Inferior parietal cortex (tissue), 1 donor: ENCODE results near the gene FAM174C.
"Not testable (repeated sequence)": the region's sequence is repeated elsewhere in the genome, so short reads cannot be mapped to it uniquely, and the experiment has no call there.

Source experiments
- DNase-seq: peaks from one replicate; pipeline ENCODE4 v3.0.0-alpha.2; 2016; ENCODE audit errors: extremely low spot score

Gene FAM174C

GRCh38 chr19:1300744-1301490 is 25.6 kb downstream of the FAM174C start:
- DNase-seq = no peak

GRCh38 chr19:1302533-1303239 is 27.4 kb downstream of the FAM174C start:
- DNase-seq = peak; percentile 55

- no peak for DNase-seq
Measured at GRCh38 chr19:1304197-1304924, 29.0 kb downstream of the FAM174C start.

GRCh38 chr19:1305354-1305753 is 30.0 kb downstream of the FAM174C start:
- DNase-seq = not testable (repeated sequence)

GRCh38 chr19:1307320-1307719 is 32.0 kb downstream of the FAM174C start:
- no peak for DNase-seq

GRCh38 chr19:1307755-1308303 is 32.5 kb downstream of the FAM174C start:
- no peak for DNase-seq

GRCh38 chr19:1308718-1309117 is 33.4 kb downstream of the FAM174C start:
- no peak for DNase-seq

- no peak for DNase-seq
Measured at GRCh38 chr19:1309977-1310852, 34.9 kb downstream of the FAM174C start.

GRCh38 chr19:1310853-1311180 is 35.5 kb downstream of the FAM174C start:
- DNase-seq = no peak

- no peak for DNase-seq
Measured at GRCh38 chr19:1311543-1312091, 36.3 kb downstream of the FAM174C start.

GRCh38 chr19:1312767-1313694 is 37.7 kb downstream of the FAM174C start:
- DNase-seq = no peak

- DNase-seq = no peak
Measured at GRCh38 chr19:1313695-1314613, 38.6 kb downstream of the FAM174C start.

- peak; percentile 62 for DNase-seq
Measured at GRCh38 chr19:1315470-1316166, 40.3 kb downstream of the FAM174C start.

- no peak for DNase-seq
Measured at GRCh38 chr19:1316466-1316865, 41.1 kb downstream of the FAM174C start.

GRCh38 chr19:1317274-1318003 is 42.1 kb downstream of the FAM174C start:
- no peak for DNase-seq

- DNase-seq = no peak
Measured at GRCh38 chr19:1318678-1319471, 43.5 kb downstream of the FAM174C start.

- not testable (repeated sequence) for DNase-seq
Measured at GRCh38 chr19:1320282-1320650, 44.9 kb downstream of the FAM174C start.
